Sigmoid colon (tissue), 7 donors: ENCODE data around the gene CLCN2. TPM values are rescaled to one million over a fixed set of nuclear protein-coding genes. Genes with fewer than 3 reads are reported as not detected.
"Not testable (repeated sequence)": the region's sequence is repeated elsewhere in the genome, so short reads cannot be mapped to it uniquely, and the experiment has no call there.

ENCODE experiments used
- DNase-seq: peaks from one replicate; pipeline ENCODE4 v3.0.0-alpha.2; 2019
- H3K27ac ChIP-seq, 4 donors: fragments of 200-600 bp; sonication (generic); one replicate each; pipeline ENCODE4 v1.5.1; 2016 to 2019; ENCODE audit warnings: mild to moderate bottlenecking in 1 of 4
- H3K27me3 ChIP-seq, 3 donors: fragments of 200-600 bp; sonication (generic); one replicate each; pipeline ENCODE4 v1.5.1; 2019; ENCODE audit warnings: mild to moderate bottlenecking in 1 of 3
- H3K36me3 ChIP-seq, 4 donors: fragments of 200-600 bp; sonication (generic); one replicate each; pipeline ENCODE4 v1.5.1; 2016 to 2019
- H3K4me1 ChIP-seq, 4 donors: fragments of 200-600 bp; sonication (generic); one replicate each; pipeline ENCODE4 v1.5.1; 2017 to 2019
- H3K4me3 ChIP-seq, 4 donors: fragments of 200-600 bp; sonication (generic); one replicate each; pipeline ENCODE4 v1.5.1; 2017 to 2019; ENCODE audit warnings: mild to moderate bottlenecking in 2 of 4, moderate library complexity in 1 of 4
- H3K9me3 ChIP-seq, 4 donors: fragments of 200-600 bp in 3 of 4; sonication (generic) in 3 of 4; one replicate each; pipeline versions ENCODE4 v1.5.1 to v1.6.1; 2013 to 2019
- EP300 ChIP-seq, 4 donors: sonication (generic); formaldehyde crosslinking; IDR thresholded peaks; one replicate each; pipeline ENCODE4 v1.6.1; 2017; ENCODE audit warnings: antibody characterized with exemption in 4 of 4
- POLR2A ChIP-seq, 2 donors: fragments of 450-650 bp; IDR thresholded peaks; one replicate each; pipeline ENCODE4 v1.6.1; 2016; ENCODE audit warnings: antibody characterized with exemption in 2 of 2, mild to moderate bottlenecking in 2 of 2, moderate library complexity in 2 of 2
- POLR2AphosphoS5 ChIP-seq, 4 donors: sonication (generic); formaldehyde crosslinking; IDR thresholded peaks; one replicate each; pipeline ENCODE4 v1.6.1; 2017; ENCODE audit warnings: antibody characterized with exemption in 4 of 4
- WGBS, 2 donors: extraction: QIAGEN DNeasy Blood & Tissue Kit; methylation state at CpG; one replicate each; pipeline ENCODE4 v1.1.7; 2013; 5-methylcytosine and 5-hydroxymethylcytosine counted together
- intact Hi-C: fragments of 100-400 bp; cut with DNase I; formaldehyde crosslinking; loops from one replicate; pipeline ENCODE4 v1.15.1; 2023
- polyA plus RNA-seq, 3 donors: library from polyadenylated mRNA; stranded (reverse); fragments of 200-250 nt; gene quantifications; one replicate each; pipeline ENCODE4 v1.2.3, GENCODE V29; 2013
- total RNA-seq, 4 donors: library from RNA; depleted of rRNA; stranded (reverse); fragments of >200 nt; gene quantifications; one replicate each; pipeline ENCODE4 v1.1.0, GENCODE V29; 2016
- TF ChIP-seq, protein P1 (sequence below), 4 experiments: fragments of 450-650 bp in 3 of 4; fragments of 200-600 bp in 1 of 4; IDR thresholded peaks; one replicate each; pipeline ENCODE4 v1.5.1; 2016 to 2019; ENCODE audit warnings: antibody characterized with exemption in 4 of 4, mild to moderate bottlenecking in 3 of 4, moderate library complexity in 2 of 4
- donor health status: healthy with polysubstance abuse.
- donor health status: Bipolar disorder and iron deficiency.
- donor health status: healthy.

Gene CLCN2
- total and polyA plus RNA-seq, 7 donors, result 1.6 to 30.2 (median 3.3) TPM

DNA sequence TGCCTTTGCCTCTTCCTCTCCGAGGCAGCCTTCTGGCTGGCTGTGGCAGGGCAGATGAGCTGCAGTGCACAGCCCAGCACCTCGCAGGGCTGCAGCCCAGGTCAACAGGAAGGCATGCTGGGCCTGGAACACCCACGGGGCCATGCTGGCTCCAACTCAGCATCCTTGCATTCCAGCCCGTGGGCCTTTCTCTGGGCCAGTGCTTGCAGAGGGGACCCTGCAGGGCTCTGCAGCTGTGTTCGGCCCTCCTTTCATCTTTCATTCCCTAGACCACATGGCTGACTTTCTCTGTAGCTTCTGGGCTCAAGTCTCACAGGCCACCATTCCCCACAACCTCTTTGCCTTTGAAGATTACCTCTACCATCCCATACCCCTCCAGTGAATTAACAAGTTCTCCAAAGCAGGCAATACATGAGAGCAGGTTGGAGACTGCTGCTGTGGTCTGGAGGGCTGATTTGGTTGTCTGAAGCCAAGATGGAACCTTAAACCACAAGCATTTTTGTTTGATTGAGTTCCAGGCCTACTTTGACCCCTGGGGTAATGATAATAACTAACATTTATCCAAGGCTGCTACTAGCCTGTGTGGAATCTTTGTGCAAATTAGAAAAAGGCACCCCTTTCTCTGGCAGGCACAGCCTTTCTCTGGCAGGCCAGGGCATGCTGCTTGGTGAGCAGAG lies 18.1 kb downstream of the CLCN2 start:
- no peaks in the 10 kb centered on the region for H3K27me3 ChIP-seq
- no peak for TF ChIP-seq POLR2AphosphoS5 (IDR thresholded peaks at IDR 0.05)
- H3K27ac ChIP-seq, result no peak overlapping the region
- no peak overlapping the region for H3K4me3 ChIP-seq
- intact Hi-C loops, result loop anchor here (5.0 kb wide), 1 partner anchor 41 kb away; no protein-coding TSS in a partner anchor
- H3K4me1 ChIP-seq, result peaks cover 0 to 32% (median 20%) of the 10 kb centered on the region in 4 donors
- no peak for DNase-seq
- H3K9me3 ChIP-seq, result no peaks in the 10 kb centered on the region
- 86 to 90% methylated on average over 5 of the region's 5 CpGs for WGBS, 2 donors
- peaks cover 25 to 44% (median 38%) of the 10 kb centered on the region in 4 donors for H3K36me3 ChIP-seq

DNA sequence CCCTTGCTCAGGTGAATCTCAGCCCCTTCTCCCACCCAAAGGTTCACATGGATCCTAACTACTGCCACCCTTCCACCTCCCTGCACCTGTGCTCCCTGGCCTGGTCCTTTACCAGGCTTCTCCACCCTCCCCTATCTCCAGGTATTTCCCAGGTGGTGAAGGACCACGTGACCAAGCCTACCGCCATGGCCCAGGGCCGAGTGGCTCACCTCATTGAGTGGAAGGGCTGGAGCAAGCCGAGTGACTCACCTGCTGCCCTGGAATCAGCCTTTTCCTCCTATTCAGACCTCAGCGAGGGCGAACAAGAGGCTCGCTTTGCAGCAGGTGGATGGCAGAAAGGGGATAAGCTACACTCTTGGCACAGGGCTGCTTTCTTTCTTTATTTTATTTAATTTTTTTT lies 19.5 kb downstream of the CLCN2 start:
- intact Hi-C loops, result loop anchor here (5.0 kb wide), 1 partner anchor 40 kb away; no protein-coding TSS in a partner anchor
- TF ChIP-seq POLR2A (IDR thresholded peaks at IDR 0.05), result no peak
- TF ChIP-seq POLR2AphosphoS5 (IDR thresholded peaks at IDR 0.05), result no peak
- TF ChIP-seq EP300 (IDR thresholded peaks at IDR 0.05), result no peak
- TF ChIP-seq, protein P1, sequence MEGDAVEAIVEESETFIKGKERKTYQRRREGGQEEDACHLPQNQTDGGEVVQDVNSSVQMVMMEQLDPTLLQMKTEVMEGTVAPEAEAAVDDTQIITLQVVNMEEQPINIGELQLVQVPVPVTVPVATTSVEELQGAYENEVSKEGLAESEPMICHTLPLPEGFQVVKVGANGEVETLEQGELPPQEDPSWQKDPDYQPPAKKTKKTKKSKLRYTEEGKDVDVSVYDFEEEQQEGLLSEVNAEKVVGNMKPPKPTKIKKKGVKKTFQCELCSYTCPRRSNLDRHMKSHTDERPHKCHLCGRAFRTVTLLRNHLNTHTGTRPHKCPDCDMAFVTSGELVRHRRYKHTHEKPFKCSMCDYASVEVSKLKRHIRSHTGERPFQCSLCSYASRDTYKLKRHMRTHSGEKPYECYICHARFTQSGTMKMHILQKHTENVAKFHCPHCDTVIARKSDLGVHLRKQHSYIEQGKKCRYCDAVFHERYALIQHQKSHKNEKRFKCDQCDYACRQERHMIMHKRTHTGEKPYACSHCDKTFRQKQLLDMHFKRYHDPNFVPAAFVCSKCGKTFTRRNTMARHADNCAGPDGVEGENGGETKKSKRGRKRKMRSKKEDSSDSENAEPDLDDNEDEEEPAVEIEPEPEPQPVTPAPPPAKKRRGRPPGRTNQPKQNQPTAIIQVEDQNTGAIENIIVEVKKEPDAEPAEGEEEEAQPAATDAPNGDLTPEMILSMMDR (IDR thresholded peaks at IDR 0.05), result no peak
- Histone ChIP-seq H3K27me3 (no peaks in the 10 kb centered on the region), H3K36me3 (peaks cover 25 to 44% (median 38%) of the 10 kb centered on the region in 4 donors), H3K27ac (no peak overlapping the region), H3K9me3 (no peaks in the 10 kb centered on the region), H3K4me1 (peaks cover 3 to 46% (median 34%) of the 10 kb centered on the region in 4 donors), H3K4me3 (no peak overlapping the region)
- no peak for DNase-seq
- 84 to 92% methylated on average over 7 of the region's 7 CpGs for WGBS, 2 donors

DNA sequence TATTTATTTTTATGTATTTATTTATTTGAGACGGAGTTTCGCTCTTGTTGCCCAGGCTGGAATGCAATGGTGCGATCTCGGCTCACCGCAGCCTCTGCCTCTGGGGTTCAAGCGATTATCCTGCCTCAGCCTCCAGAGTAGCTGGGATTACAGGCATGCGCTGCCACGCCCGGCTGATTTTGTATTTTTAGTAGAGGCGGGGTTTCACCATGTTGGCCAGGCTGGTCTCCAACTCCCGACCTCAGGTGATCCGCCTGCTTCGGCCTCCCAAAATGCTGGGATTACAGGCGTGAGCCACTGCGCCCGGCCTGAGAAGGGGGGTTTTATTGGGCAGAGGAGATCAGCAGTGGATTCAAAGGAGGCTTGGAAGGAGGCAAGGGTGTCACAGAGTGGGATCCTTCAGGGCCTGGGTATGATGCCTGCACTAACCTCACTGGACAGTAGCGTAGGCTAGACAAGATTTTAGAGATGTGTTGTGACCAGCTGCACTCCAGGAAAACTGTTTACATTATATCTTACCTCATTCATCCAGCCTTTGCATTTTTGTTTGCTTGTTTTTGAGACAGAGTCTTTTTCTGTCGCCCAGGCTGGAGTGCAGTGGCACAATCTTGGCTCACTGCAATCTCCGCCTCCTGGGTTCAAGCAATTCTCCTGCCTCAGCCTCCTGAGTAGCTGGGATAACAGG lies 21.8 kb downstream of the CLCN2 start:
- H3K9me3 ChIP-seq, DNase-seq, H3K4me3 ChIP-seq, H3K27me3 ChIP-seq: not testable (repeated sequence)
- H3K4me1 ChIP-seq, result peaks cover 3 to 42% (median 42%) of the 10 kb centered on the region in 4 donors
- WGBS, 2 donors, result 90 to 92% methylated on average over 19 of the region's 19 CpGs
- intact Hi-C loops, result loop anchor here (2.0 to 10.0 kb wide), 3 partner anchors 23 to 705 kb away; partner anchors contain the start of gene KLHL24
- peak overlapping the region; percentile 95 to 100 (median 99) for H3K27ac ChIP-seq
- H3K36me3 ChIP-seq, result peaks cover 21 to 42% (median 35%) of the 10 kb centered on the region in 4 donors

DNA sequence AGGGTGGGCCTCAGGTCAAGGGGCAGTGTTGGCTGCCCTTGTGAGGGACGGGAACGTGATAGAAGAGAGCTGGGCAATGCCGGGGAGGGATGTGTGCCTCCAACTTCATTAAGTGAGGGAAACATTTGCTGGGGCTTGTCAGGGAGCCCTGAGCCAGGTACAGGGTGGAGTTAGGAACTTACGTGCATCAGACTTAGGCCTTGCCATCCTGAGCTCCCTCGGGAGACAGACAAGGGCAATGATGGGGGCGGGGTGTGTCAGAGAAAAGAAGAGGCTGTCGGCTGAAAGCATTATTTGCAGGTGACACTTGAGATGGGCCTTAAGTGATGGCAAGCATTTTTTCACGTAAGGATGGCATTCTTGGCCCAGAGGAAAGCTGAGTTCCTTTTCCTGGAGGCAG lies 22.4 kb downstream of the CLCN2 start:
- Histone ChIP-seq H3K9me3 (no peaks in the 10 kb centered on the region), H3K4me1 (peaks cover 3 to 42% (median 42%) of the 10 kb centered on the region in 4 donors), H3K27ac (peak overlapping the region; percentile 95 to 100 (median 99)), H3K4me3 (peak overlapping the region; percentile 2 to 97 (median 38)), H3K27me3 (no peaks in the 10 kb centered on the region), H3K36me3 (peaks cover 21 to 42% (median 34%) of the 10 kb centered on the region in 4 donors)
- DNase-seq, result no peak
- intact Hi-C loops, result loop anchor here (2.0 to 10.0 kb wide), 2 partner anchors 24 to 704 kb away; partner anchors contain the start of gene KLHL24
- 83 to 84% methylated on average over 8 of the region's 8 CpGs for WGBS, 2 donors
- TF ChIP-seq EP300 (IDR thresholded peaks at IDR 0.05), result no peak
- no peak for TF ChIP-seq POLR2AphosphoS5 (IDR thresholded peaks at IDR 0.05)
- TF ChIP-seq, protein P1 (IDR thresholded peaks at IDR 0.05), result no peak
- TF ChIP-seq POLR2A (IDR thresholded peaks at IDR 0.05), result no peak

DNA sequence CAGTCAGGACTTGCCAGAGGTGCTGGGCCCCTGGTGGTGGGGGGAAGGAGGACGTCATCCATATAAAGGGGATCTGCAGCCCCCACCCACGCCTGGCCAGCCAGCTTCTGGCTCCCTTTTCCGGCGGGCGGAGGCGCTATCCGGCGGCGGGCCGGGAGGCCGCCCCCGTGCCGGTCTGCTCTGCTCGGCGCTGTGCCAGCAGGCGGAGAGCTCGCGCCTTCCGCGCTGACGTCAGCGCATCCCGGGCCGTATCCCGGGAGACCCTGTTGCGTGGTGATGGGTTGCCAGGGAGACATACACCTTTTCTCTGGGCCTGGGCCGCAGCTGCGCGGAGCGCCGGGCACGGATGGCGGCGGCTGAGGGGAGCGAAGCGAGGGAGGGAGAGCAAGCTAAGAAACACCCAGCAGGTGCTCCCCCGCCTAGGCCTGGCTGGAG lies 22.9 kb downstream of the CLCN2 start:
- H3K27me3 ChIP-seq, result no peaks in the 10 kb centered on the region
- H3K27ac ChIP-seq, result peak overlapping the region; percentile 95 to 100 (median 99)
- peak; percentile 96 for DNase-seq
- TF ChIP-seq EP300 (IDR thresholded peaks at IDR 0.05) (peak in 1 of 4 donors; percentile 14), POLR2AphosphoS5 (IDR thresholded peaks at IDR 0.05) (peak in 3 of 4 donors; percentile 62 to 78 (median 78)), POLR2A (IDR thresholded peaks at IDR 0.05) (no peak)
- TF ChIP-seq, protein P1 (IDR thresholded peaks at IDR 0.05), result peak in 1 of 4 experiments; percentile 13
- H3K9me3 ChIP-seq, result no peaks in the 10 kb centered on the region
- intact Hi-C loops, result loop anchor here (2.0 to 10.0 kb wide), 2 partner anchors 24 to 704 kb away; partner anchors contain the start of gene KLHL24
- peak overlapping the region; percentile 2 to 97 (median 38) for H3K4me3 ChIP-seq
- 63 to 78% methylated on average over 37 of the region's 37 CpGs for WGBS, 2 donors
- peaks cover 19 to 42% (median 36%) of the 10 kb centered on the region in 4 donors for H3K36me3 ChIP-seq
- peaks cover 3 to 42% (median 42%) of the 10 kb centered on the region in 4 donors for H3K4me1 ChIP-seq
